GM10248 (cell line): ENCODE results near the gene DGKA.

Experiments
- CTCF ChIA-PET: fragments of 300-600 bp; sonication (Branson Sonifier 250); formaldehyde crosslinking; extraction: SDS; loops from one replicate; lab custom pipeline; 2021; ENCODE audit warnings: antibody characterized with exemption; lab: Yijun Ruan, JAX
- POLR2A ChIA-PET: fragments of 350-650 bp; sonication (Branson Sonifier 250); formaldehyde crosslinking; extraction: SDS; loops from one replicate; lab custom pipeline; 2020; ENCODE audit warnings: antibody characterized with exemption; lab: Yijun Ruan, JAX
- DNase-seq: peaks from one replicate; pipeline ENCODE4 v3.0.0; 2012; ENCODE audit errors: extremely low spot score
- TF ChIP-seq, protein P1 (sequence below): IDR thresholded peaks from 2 replicates; pipeline ENCODE4 v1.5.1; 2012; ENCODE audit warnings: mild to moderate bottlenecking, low read depth; ENCODE audit errors: extremely low read depth, missing control alignments, control extremely low read depth

Gene DGKA

DNA sequence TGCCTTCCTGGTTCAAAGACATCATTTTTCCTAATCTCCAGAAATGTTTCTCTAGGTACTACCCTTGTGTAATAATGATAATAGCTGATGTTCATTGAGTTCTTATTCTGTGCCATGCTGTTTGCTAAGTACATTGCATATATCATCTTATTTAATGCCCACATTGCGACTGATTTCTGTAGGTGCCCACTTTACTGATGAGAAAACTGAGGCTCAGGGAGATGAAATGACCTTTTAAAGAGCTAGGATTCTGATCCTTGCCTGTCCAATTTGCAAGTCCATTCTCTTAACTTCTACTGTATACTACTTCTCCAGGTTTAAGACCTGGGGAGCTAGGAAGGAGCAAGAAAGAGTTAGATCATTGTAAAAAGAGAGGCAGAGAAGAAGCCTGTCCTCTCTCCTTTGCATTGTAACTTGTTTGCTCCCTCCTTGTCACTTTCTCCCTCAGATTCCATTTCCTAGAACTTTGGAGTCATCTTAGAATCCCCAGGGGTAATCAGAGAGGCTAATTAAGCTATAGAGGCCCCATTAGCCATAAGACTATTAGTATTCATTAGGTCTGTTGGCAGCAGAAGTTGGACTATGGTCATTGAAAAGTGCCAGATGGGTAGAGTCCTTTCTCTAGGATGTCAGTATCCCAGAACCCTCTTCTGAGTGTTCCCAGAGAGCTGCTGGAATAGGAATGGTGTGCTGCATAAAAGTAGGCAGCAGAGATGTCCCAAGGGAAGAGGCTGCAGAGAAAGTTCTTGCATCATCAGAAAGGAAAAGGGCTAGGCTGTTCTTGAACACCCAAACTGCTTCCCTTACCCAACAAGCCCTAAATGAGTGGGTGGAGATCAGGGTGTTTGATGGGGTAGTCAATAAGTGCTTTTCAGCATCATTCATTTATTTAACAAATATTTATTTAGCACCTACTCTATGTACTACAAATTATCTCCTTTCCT, 3.1 kb downstream of the DGKA start:
- ChIA-PET CTCF (interaction anchor here (0.8 to 7.0 kb wide), 12 partner anchors 5 to 195 kb away, joined by 3 to 92 read pairs (median 5); partner anchors contain the start of genes DGKA, DNAJC14 and PYM1), POLR2A (no interaction called here)
- no peak for DNase-seq

DNA sequence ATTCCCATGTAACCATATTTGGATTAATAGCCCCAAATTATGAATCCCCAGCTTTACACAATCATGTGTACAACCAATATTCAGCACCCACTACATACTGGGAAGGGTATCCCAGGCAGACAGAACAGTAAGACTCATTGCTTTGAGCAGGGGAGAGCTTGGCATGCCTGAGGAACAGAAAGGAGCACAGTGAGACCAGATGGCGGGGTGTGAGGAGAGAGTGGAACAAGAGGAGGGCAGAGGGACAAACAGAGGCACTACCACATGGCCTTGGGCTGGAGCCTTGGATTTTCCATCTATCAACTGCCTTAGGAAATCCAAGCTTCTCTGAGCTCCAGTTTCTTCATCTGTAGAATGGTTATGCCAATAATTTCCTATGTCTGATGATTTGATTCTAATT, 3.8 kb downstream of the DGKA start:
- TF ChIP-seq, protein P1, sequence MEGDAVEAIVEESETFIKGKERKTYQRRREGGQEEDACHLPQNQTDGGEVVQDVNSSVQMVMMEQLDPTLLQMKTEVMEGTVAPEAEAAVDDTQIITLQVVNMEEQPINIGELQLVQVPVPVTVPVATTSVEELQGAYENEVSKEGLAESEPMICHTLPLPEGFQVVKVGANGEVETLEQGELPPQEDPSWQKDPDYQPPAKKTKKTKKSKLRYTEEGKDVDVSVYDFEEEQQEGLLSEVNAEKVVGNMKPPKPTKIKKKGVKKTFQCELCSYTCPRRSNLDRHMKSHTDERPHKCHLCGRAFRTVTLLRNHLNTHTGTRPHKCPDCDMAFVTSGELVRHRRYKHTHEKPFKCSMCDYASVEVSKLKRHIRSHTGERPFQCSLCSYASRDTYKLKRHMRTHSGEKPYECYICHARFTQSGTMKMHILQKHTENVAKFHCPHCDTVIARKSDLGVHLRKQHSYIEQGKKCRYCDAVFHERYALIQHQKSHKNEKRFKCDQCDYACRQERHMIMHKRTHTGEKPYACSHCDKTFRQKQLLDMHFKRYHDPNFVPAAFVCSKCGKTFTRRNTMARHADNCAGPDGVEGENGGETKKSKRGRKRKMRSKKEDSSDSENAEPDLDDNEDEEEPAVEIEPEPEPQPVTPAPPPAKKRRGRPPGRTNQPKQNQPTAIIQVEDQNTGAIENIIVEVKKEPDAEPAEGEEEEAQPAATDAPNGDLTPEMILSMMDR: no peak
- ChIA-PET POLR2A (no interaction called here), CTCF (interaction anchor here (0.9 to 7.0 kb wide), 6 partner anchors 6 to 196 kb away, joined by 3 to 92 read pairs (median 16); partner anchors contain the start of genes DGKA, DNAJC14 and PYM1)
- DNase-seq: no peak

More for the DNA sequence above, 3.1 kb downstream of the DGKA start:
- TF ChIP-seq, protein P1: no peak

DNA sequence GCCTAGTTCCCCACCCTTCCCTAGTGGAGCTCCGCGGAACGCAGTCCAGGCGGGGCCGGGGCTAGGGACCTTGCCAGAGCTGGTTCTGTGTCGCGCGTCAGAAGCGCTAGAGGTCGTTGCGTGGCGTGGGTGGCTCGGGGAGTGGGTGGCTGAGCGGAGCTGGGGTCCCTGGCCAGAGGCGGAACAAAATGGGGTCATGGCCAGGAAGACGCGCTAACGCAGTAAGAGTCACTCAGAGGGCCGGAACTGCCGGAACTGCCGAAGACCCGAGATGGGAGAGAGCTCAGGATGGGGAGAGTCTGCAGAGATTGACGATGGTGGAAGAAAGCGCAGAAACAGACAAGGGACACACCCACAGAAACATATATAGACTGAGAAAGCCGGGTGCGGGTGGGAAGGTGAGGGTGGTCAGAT, 4.8 kb downstream of the DGKA start:
- ChIA-PET CTCF (interaction anchor here (1.1 to 7.0 kb wide), 5 partner anchors 7 to 111 kb away, joined by 3 to 92 read pairs (median 5); partner anchors contain the start of genes DGKA, PYM1 and RAB5B), POLR2A (no interaction called here)
- TF ChIP-seq, protein P1: no peak
- no peak for DNase-seq

DNA sequence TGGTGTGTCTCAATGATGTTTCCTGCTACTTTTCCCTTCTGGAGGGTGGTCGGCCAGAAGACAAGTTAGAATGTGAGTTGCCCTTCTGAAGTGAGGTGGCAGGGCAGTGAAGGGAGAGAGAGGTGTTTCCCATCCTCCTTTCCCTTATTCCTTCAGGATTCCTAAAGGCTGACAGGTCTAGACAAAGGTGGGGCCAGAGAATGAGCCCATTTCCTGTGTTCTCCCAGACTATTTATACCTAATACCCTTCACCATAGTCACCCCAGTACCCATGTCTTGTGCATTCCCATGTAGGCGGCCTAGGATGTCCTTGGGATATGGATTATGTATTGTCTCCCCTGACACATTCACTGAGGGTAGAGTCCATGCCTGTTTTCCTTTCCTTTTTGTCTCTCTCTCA, 7.0 kb downstream of the DGKA start:
- ChIA-PET POLR2A (interaction anchor here (0.6 kb wide), 1 partner anchor 384 kb away, joined by 3 read pairs; no protein-coding TSS in a partner anchor), CTCF (interaction anchor here (1.4 to 7.0 kb wide), 10 partner anchors 9 to 199 kb away, joined by 3 to 92 read pairs (median 18); partner anchors contain the start of genes DGKA, ORMDL2, PYM1 and SARNP)
- no peak for DNase-seq
- TF ChIP-seq, protein P1: no peak

DNA sequence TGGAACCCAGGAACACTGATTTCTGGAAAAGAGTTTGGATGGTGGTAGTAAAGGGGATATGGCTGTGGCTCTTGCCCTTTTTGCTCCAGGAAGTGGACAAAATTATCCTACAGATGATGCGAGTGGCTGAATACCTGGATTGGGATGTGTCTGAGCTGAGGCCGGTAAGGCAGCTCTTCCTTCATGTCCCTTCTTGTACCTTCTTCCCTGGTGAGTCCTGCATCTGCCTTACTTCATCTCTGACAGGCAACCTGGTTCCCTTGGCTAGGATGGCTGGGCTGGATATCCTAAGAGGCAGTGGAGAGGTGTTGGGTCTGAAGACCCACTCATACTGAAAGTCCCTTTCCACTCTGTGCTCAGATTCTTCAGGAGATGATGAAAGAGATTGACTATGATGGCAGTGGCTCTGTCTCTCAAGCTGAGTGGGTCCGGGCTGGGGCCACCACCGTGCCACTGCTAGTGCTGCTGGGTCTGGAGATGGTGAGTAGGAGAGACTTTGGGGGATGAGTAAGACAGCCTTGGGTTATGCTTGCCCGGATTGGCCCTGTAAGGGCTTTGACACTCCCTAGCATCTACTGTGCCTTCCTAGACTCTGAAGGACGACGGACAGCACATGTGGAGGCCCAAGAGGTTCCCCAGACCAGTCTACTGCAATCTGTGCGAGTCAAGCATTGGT, 8.0 kb downstream of the DGKA start:
- POLR2A ChIA-PET: interaction anchor here (0.5 to 1.6 kb wide), 4 partner anchors 8 to 385 kb away, joined by 3 to 6 read pairs (median 4); partner anchors contain the start of gene RNF41
- DNase-seq: no peak
- TF ChIP-seq, protein P1: no peak
- CTCF ChIA-PET: interaction anchor here (0.6 to 7.0 kb wide), 31 partner anchors 10 to 200 kb away, joined by 3 to 92 read pairs (median 5); partner anchors contain the start of genes DGKA, GDF11, ORMDL2 and PYM1
